SJCRH30 (cell line): ENCODE results near the gene NANOS3. TPM values are rescaled to one million over a fixed set of nuclear protein-coding genes. Genes with fewer than 3 reads are reported as not detected.
A peak's percentile ranks its signal among the peaks of the same experiment; 100 is the strongest.

ENCODE experiments used
- DNase-seq, 2 experiments: peaks; one replicate each; pipeline ENCODE4 v3.0.0-alpha.2; 2015 to 2020
- H3K27ac ChIP-seq: fragments of 250-450 bp; sonication (Bioruptor Pico); 2 replicates; pipeline ENCODE4 v1.5.1; 2020; ENCODE audit warnings: mild to moderate bottlenecking, moderate library complexity
- H3K27me3 ChIP-seq: fragments of 250-450 bp; sonication (Bioruptor Pico); 2 replicates; pipeline ENCODE4 v1.5.1; 2020; ENCODE audit warnings: mild to moderate bottlenecking, moderate library complexity
- H3K36me3 ChIP-seq: fragments of 250-450 bp; sonication (Bioruptor Pico); 2 replicates; pipeline ENCODE4 v1.5.1; 2020; ENCODE audit warnings: mild to moderate bottlenecking, moderate library complexity
- H3K4me1 ChIP-seq: fragments of 250-450 bp; sonication (Bioruptor Pico); 2 replicates; pipeline ENCODE4 v1.5.1; 2020; ENCODE audit warnings: mild to moderate bottlenecking, moderate library complexity
- H3K4me3 ChIP-seq: fragments of 250-450 bp; sonication (Bioruptor Pico); 2 replicates; pipeline ENCODE4 v1.5.1; 2020; ENCODE audit warnings: mild to moderate bottlenecking, moderate library complexity
- H3K9me3 ChIP-seq: fragments of 250-450 bp; sonication (Bioruptor Pico); replicated peaks from 2 replicates; pipeline ENCODE4 v1.5.1; 2020; ENCODE audit warnings: mild to moderate bottlenecking, moderate library complexity
- total RNA-seq: library from RNA; depleted of rRNA; stranded (reverse); fragments of >200 nt; shearing (Covaris generic); gene quantifications from 2 replicates; pipeline ENCODE4 v1.2.3, GENCODE V29; 2014

NANOS3 gene
- total RNA-seq, 1 experiment from 2014 or later: 2.3 TPM

GRCh38 chr19:13840305-13841085, 36.4 kb upstream of the NANOS3 start:
- DNase-seq: peak in 1 of 2 experiments; percentile 42

DNA sequence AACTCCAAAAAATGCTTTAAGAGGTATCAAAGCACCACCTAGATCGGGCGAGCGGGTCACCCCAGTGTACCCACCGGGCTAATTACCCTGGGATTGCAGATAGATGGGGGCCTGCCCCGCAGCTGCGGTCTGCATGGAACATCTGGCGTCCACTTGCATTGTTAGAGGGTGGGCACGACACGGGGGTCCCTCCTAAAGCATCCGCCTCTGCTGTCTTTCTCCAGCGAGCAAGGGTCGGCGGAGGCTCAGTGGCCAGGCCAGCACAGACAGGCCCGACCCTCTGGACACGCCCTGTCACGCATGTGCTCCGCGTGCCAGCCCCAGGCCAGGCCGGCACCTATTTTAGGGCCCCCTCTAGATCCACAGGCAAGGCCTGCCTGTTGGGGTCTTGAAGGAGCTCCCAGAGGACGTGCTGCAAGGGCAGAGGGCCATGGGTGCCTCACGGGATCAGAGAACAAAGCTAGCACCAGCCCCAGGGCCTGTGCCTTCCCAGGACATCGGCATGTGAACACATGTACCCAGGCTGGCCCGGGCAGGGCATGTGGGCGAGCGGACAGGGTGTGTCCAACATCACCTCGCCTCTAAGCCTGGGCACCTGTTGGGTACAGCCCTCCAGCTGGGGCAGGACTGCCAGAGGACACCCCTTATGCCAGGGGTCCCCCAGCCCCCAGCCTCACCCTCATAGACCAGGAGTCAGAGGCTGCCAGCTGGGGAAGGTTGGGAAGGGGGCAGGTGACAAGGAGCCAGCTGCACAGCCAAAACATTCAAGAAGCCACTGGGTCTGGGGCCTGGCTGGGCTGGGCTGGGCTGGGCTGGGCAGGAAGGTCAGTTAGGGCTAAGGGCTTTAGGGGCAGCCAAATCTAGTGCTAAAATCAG, 35.6 kb upstream of the NANOS3 start:
- H3K27ac ChIP-seq: peak overlapping the region; percentile 74
- no peaks in the 10 kb centered on the region for H3K9me3 ChIP-seq
- H3K27me3 ChIP-seq: no peaks in the 10 kb centered on the region
- H3K36me3 ChIP-seq: peaks cover 26% of the 10 kb centered on the region
- peak in 1 of 2 experiments; percentile 62 for DNase-seq
- peaks cover 52% of the 10 kb centered on the region for H3K4me1 ChIP-seq
- H3K4me3 ChIP-seq: peak overlapping the region; percentile 94

More at GRCh38 chr19:13840305-13841085, 36.4 kb upstream of the NANOS3 start:
- H3K36me3 ChIP-seq: peaks cover 34% of the 10 kb centered on the region
- peak overlapping the region; percentile 74 for H3K27ac ChIP-seq
- peak overlapping the region; percentile 94 for H3K4me3 ChIP-seq
- H3K27me3 ChIP-seq: no peaks in the 10 kb centered on the region
- no peaks in the 10 kb centered on the region for H3K9me3 ChIP-seq
- H3K4me1 ChIP-seq: peaks cover 45% of the 10 kb centered on the region

- Histone ChIP-seq H3K27me3 (no peaks in the 10 kb centered on the region), H3K36me3 (peaks cover 20% of the 10 kb centered on the region), H3K9me3 (no peaks in the 10 kb centered on the region), H3K27ac (peak overlapping the region; percentile 74; the same call in 1 of the 2 replicates), H3K4me1 (peaks cover 47% of the 10 kb centered on the region), H3K4me3 (peak overlapping the region; percentile 94)
- peak in 1 of 2 experiments; percentile 44 for DNase-seq
These were observed 35.0 kb upstream of the NANOS3 start for GRCh38 chr19:13841962-13842290.

DNA sequence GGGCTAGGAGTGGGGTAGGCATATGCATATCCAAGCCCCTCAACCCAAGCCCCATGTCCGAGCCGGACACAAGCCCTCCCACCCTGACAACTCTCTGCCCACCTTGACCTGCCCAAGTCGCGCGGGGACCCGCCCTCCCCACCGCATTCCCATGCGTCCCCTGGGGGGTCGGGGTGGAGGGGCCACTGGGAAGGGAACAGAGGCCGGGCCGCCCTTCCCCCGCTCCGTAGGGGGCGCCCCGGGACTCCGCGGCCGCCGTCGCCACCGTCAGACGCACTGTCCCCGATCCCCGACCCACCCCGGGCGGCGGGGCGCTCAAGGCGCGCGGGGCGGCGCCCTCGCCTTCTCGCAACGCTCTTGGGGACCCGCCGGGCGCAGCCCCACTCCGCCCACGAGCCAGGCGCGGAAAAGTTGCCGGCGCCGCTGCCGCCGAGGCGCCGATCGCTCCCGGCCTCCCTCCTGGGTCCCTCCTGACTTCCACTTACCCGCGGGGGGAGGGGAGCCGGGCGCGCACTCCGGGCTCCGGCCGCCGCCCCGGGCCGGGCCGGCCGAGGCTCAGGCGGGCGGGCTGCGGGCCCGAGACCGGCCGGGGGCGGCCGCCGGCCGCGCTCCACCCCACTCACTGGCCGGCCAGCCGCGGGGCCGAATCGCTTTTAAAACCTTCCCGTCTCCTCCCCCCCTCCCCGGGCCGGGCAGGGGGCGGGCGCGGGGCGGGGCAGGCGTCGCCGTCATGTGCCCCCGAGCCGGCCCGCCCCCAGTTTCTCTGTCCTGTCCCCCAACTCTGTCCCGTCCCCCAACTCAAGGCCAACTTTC, 34.4 kb upstream of the NANOS3 start:
- DNase-seq: peak; percentile 89 to 92
- Histone ChIP-seq H3K36me3 (peaks cover 15% of the 10 kb centered on the region), H3K27ac (peak overlapping the region; percentile 77), H3K9me3 (no peaks in the 10 kb centered on the region), H3K4me3 (peak overlapping the region; percentile 94), H3K27me3 (no peaks in the 10 kb centered on the region), H3K4me1 (peaks cover 43% of the 10 kb centered on the region)

DNA sequence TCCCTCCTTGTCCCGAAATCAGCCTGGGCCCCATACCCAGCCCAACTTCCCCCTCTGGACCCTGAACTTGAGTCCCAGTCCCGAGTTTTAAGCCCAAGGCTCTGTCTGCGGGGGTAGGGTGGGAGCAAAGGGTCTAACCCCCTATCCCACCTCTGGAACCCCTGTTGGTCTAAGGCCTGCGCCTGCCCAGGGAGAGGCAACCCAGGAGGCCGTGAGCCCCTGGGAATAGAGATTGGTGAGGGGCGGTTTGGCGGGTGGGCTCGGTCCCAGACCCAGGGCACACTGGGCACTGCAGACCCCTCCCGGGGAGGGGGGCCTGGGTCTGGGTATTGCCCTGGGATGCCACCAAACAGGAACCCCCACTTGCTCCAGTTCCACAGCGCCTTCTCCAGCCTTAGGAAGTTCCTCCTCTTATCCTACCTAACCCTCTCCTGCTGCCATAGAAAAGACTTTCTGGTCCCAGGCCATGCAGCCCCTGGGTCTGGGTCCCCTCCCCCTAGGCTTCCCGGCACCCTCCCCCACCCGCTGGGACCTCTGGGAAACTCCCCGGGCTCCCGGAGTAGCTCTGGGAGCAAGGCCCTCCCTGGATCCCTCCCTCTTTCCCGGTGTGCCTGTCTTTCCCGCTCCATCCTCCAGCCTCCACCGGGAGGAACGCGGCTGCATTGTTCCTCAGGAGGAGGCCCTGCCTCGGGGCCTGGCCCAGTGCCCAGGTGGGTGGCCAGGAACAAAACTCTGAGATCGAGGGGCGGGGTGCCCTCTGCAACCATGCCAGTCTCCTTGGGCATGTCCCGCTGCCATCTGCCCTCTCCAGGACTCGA, 33.6 kb upstream of the NANOS3 start:
- H3K4me1 ChIP-seq: peaks cover 43% of the 10 kb centered on the region
- peak overlapping the region; percentile 94 for H3K4me3 ChIP-seq
- H3K27me3 ChIP-seq: no peaks in the 10 kb centered on the region
- peaks cover 9% of the 10 kb centered on the region for H3K36me3 ChIP-seq
- H3K9me3 ChIP-seq: no peaks in the 10 kb centered on the region
- peak; percentile 88 to 90 for DNase-seq
- H3K27ac ChIP-seq: peak overlapping the region; percentile 77

GRCh38 chr19:13844130-13844631, 32.8 kb upstream of the NANOS3 start:
- DNase-seq: peak; percentile 30 to 46
- Histone ChIP-seq H3K27ac (peak overlapping the region; percentile 77), H3K9me3 (no peaks in the 10 kb centered on the region), H3K27me3 (no peaks in the 10 kb centered on the region), H3K36me3 (0 out of 2 replicates have a peak, but pooled peaks cover under 1% of the 10 kb centered on the region), H3K4me1 (peaks cover 41% of the 10 kb centered on the region), H3K4me3 (peak overlapping the region; percentile 94; the same call in 1 of the 2 replicates)

DNA sequence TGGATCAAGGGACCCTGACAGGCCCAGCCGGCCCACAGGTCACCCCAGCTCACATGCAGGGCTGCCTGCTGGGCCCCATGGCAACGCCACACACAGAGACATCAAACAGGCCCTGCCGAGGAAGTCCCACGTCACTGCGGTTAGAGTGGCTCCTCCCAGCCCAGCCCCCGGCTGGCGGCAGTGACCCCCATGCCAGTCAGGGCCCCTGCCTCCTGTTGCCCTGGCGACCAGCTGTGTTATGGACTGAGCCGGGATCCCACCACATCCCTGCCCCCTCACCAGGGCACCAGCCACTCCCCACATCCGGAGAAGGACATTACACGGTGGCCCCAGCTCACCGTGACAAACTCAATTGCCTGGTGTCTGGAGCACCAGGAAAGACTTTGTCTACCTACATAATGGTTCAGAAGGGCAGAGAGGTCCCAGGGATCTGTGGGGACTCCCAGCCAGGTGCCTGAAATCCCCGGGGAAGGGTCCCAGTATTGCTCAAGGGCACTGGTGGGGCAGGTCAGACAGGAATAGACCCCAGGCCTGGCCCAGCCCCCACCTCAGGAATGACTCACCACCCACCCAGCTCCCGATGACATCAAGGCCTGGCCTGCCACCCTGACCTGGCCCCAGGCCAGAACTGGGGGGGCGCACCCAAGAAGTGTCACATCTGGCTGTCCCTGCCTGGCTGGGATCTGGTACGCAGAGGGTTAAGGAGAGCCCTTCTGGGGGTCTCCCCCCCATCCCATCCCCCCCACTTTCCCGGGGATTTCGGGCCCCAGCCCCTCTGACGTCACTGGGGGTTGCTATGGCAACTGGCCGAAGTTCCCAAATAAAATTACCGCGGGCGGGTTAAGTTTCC, 30.2 kb upstream of the NANOS3 start:
- Histone ChIP-seq H3K9me3 (no peaks in the 10 kb centered on the region), H3K4me1 (peaks cover 46% of the 10 kb centered on the region), H3K27ac (peak overlapping the region; percentile 100), H3K36me3 (no peaks in the 10 kb centered on the region), H3K4me3 (peak overlapping the region; percentile 57), H3K27me3 (no peaks in the 10 kb centered on the region)
- peak; percentile 100 for DNase-seq

DNA sequence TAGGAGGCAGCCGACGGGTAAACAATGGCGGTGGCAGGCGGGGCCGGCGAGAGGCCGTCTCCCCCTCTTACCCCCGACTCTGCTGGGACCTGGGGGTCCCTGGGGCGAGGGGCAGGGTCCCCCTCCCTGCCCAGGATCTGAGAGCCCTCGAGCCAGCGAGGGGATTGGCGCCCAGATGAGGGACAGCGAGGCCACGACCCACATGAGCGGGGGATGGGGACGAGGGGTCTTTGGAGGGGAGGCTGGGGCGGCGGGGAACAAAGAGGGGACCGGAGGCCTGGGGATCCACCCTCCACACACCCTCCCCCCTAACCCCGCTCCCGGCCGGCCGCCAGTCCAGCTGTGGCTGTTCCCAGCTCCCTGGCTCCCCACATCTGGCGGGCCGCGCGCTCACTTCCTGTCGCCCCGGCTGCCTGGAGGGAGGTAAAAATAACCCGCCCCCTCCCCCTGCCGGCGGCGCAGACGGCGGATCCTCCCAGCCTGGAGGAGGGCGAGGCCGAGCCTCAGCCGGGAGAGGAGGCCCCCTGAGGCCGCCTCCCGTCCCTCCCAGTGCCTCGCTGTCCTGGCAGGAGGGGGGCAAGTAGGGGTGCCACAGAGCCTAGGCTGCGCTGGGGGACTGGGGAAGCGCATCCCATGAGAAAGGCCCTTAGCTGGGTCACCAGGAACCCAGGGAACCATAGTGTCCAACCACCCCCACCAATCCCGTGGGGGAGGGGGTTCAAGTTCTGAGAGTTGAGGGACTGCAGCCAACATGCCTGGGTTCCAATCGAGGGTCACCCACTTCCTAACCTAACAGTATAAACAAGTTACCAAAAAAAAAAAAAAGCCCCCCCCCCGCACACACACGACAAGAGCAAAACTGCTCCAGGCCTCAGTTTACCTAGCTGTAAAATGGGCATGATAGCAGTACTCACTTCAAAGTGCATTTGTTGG, 29.3 kb upstream of the NANOS3 start:
- Histone ChIP-seq H3K9me3 (no peaks in the 10 kb centered on the region), H3K4me3 (peak overlapping the region; percentile 57), H3K27me3 (no peaks in the 10 kb centered on the region), H3K36me3 (no peaks in the 10 kb centered on the region), H3K27ac (peak overlapping the region; percentile 100), H3K4me1 (peaks cover 53% of the 10 kb centered on the region)
- peak; percentile 98 to 100 for DNase-seq

DNA sequence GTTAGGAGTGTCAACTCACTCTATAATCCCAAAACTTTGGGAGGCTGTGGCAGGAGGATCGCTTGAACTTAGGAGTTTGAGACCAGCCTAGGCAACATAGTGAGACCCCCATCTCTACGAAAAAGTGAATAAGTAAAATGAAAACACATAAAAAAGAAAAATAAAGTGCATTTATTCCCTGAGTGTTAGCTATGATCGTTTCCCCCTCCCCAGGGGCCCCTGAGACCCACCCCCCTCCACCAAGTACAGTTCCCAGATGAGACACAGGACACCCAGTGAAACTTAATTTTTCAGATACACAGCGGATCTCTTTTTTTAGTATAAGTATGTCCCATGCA, 28.6 kb upstream of the NANOS3 start:
- H3K4me1 ChIP-seq: peaks cover 56% of the 10 kb centered on the region
- no peak for DNase-seq
- H3K36me3 ChIP-seq: no peaks in the 10 kb centered on the region
- H3K9me3 ChIP-seq: no peaks in the 10 kb centered on the region
- no peak overlapping the region for H3K27ac ChIP-seq
- no peak overlapping the region for H3K4me3 ChIP-seq
- no peaks in the 10 kb centered on the region for H3K27me3 ChIP-seq

GRCh38 chr19:13848798-13849676, 27.9 kb upstream of the NANOS3 start:
- DNase-seq: peak; percentile 34 to 57
- Histone ChIP-seq H3K27me3 (no peaks in the 10 kb centered on the region), H3K27ac (no peak overlapping the region), H3K4me3 (no peak overlapping the region), H3K9me3 (no peaks in the 10 kb centered on the region), H3K36me3 (no peaks in the 10 kb centered on the region), H3K4me1 (peaks cover 49% of the 10 kb centered on the region)
